Breast epithelium (tissue), 3 donors: ENCODE measurements around the gene NGRN.
"Not testable (repeated sequence)": the region's sequence is repeated elsewhere in the genome, so short reads cannot be mapped to it uniquely, and the experiment has no call there.

Source experiments
- CTCF ChIP-seq, 3 donors: fragments of 450-650 bp; IDR thresholded peaks; one replicate each; pipeline ENCODE4 v1.5.1; 2016 to 2017; ENCODE audit warnings: antibody characterized with exemption in 3 of 3, mild to moderate bottlenecking in 3 of 3, moderate library complexity in 3 of 3
- POLR2AphosphoS5 ChIP-seq, 3 donors: sonication (generic); formaldehyde crosslinking; IDR thresholded peaks; one replicate each; pipeline ENCODE4 v1.6.1; 2017; ENCODE audit warnings: antibody characterized with exemption in 3 of 3

GRCh38 chr15:90280743-90281142, 15.3 kb downstream of the NGRN start:
- not testable (repeated sequence) for TF ChIP-seq CTCF, POLR2AphosphoS5 (IDR thresholded peaks at IDR 0.05)
